GM18951 (cell line): ENCODE results near the gene HTT.

Experiments used
- POLR2A ChIP-seq: IDR thresholded peaks from 4 replicates; pipeline ENCODE4 v1.6.1; 2011; ENCODE audit warnings: mild to moderate bottlenecking; ENCODE audit not compliant: insufficient read length, insufficient read depth; ENCODE audit errors: extremely low read depth
- in situ Hi-C: fragments of 300-500 bp; cut with MboI; formaldehyde crosslinking; loops from one replicate; pipeline ENCODE4 v1.12.0; 2022; ENCODE audit warnings: low sequenced_read_pairs, mixed read lengths, inconsistent platforms; ENCODE audit not compliant: unreplicated experiment

The HTT gene

GRCh38 chr4:3059943-3060342 is 14.5 kb upstream of the HTT start:
- in situ Hi-C loops: no loop called here
- TF ChIP-seq POLR2A: no peak

GRCh38 chr4:3060946-3061345 is 13.5 kb upstream of the HTT start:
- in situ Hi-C loops: no loop called here
- no peak for TF ChIP-seq POLR2A

- no peak for TF ChIP-seq POLR2A
- in situ Hi-C loops: no loop called here
Measured at GRCh38 chr4:3062471-3062870, 12.0 kb upstream of the HTT start.

- TF ChIP-seq POLR2A: no peak
- in situ Hi-C loops: no loop called here
Measured at GRCh38 chr4:3065551-3065950, 8.9 kb upstream of the HTT start.

- no peak for TF ChIP-seq POLR2A
- in situ Hi-C loops: no loop called here
Measured at GRCh38 chr4:3066836-3067400, 7.6 kb upstream of the HTT start.

- in situ Hi-C loops: no loop called here
- TF ChIP-seq POLR2A: no peak
Measured at GRCh38 chr4:3067473-3068001, 6.9 kb upstream of the HTT start.

- no peak for TF ChIP-seq POLR2A
- in situ Hi-C loops: no loop called here
Measured at GRCh38 chr4:3069661-3070199, 4.8 kb upstream of the HTT start.

GRCh38 chr4:3070709-3071500 is 3.6 kb upstream of the HTT start:
- in situ Hi-C loops: no loop called here
- TF ChIP-seq POLR2A: no peak

- in situ Hi-C loops: no loop called here
- TF ChIP-seq POLR2A: no peak
Measured at GRCh38 chr4:3071811-3072210, 2.7 kb upstream of the HTT start.

GRCh38 chr4:3073158-3074077 is 1.1 kb upstream of the HTT start:
- in situ Hi-C loops: no loop called here
- TF ChIP-seq POLR2A: peak; percentile 65

GRCh38 chr4:3074846-3075651 is 568 bp downstream of the HTT start:
- in situ Hi-C loops: no loop called here
- peak; percentile 59 for TF ChIP-seq POLR2A

- peak; percentile 40 for TF ChIP-seq POLR2A
- in situ Hi-C loops: no loop called here
Measured at GRCh38 chr4:3075652-3075981, 1.1 kb downstream of the HTT start.
